Omental fat pad (tissue), 4 donors: ENCODE results near the gene CSMD2. TPM values are rescaled to one million over a fixed set of nuclear protein-coding genes. Genes with fewer than 3 reads are reported as not detected.

Experiments
- ATAC-seq: fragments of 150-250 bp; one replicate; pipeline ENCODE4 v1.9.1; 2016; ENCODE audit warnings: mild to moderate bottlenecking, moderate library complexity; ENCODE audit not compliant: low FRiP score
- DNase-seq: peaks from one replicate; pipeline ENCODE4 v3.0.0-alpha.2; 2019; ENCODE audit warnings: low spot score
- total RNA-seq, 4 donors: library from RNA; depleted of rRNA; stranded (reverse); fragments of >200 nt; gene quantifications; one replicate each; pipeline ENCODE4 v1.1.0, GENCODE V29; 2016
- TF ChIP-seq, protein P1 (sequence below), 3 donors: fragments of 450-650 bp; IDR thresholded peaks; one replicate each; pipeline ENCODE4 v1.5.1; 2016 to 2017; ENCODE audit warnings: antibody characterized with exemption in 3 of 3, mild to moderate bottlenecking in 3 of 3, moderate library complexity in 2 of 3

The CSMD2 gene
- total RNA-seq, 4 donors from 2014 or later: 0.19 to 3.8 (median 0.60) TPM; not detected in 1

DNA sequence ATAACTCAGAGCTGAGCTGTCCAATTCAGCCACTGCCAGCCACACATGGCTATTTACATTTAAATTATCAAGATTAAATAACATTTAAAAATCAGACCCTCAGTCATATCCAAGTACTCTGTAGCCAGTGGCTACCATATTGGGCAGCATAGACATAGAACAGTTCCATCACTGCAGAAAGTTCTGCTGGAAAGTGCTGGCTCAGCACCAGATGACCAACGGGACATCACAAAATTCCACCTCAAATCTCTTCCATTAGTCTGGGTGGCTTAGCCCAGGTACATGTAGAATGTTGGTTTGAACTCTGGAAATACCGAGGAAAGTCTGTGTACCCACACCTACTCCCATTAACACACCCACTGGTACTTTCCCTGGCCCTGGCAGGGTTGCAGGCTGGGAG is 563.3 kb downstream of the CSMD2 start:
- DNase-seq: no peak
- no peak for ATAC-seq
- TF ChIP-seq, protein P1, sequence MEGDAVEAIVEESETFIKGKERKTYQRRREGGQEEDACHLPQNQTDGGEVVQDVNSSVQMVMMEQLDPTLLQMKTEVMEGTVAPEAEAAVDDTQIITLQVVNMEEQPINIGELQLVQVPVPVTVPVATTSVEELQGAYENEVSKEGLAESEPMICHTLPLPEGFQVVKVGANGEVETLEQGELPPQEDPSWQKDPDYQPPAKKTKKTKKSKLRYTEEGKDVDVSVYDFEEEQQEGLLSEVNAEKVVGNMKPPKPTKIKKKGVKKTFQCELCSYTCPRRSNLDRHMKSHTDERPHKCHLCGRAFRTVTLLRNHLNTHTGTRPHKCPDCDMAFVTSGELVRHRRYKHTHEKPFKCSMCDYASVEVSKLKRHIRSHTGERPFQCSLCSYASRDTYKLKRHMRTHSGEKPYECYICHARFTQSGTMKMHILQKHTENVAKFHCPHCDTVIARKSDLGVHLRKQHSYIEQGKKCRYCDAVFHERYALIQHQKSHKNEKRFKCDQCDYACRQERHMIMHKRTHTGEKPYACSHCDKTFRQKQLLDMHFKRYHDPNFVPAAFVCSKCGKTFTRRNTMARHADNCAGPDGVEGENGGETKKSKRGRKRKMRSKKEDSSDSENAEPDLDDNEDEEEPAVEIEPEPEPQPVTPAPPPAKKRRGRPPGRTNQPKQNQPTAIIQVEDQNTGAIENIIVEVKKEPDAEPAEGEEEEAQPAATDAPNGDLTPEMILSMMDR (IDR thresholded peaks at IDR 0.05): no peak

DNA sequence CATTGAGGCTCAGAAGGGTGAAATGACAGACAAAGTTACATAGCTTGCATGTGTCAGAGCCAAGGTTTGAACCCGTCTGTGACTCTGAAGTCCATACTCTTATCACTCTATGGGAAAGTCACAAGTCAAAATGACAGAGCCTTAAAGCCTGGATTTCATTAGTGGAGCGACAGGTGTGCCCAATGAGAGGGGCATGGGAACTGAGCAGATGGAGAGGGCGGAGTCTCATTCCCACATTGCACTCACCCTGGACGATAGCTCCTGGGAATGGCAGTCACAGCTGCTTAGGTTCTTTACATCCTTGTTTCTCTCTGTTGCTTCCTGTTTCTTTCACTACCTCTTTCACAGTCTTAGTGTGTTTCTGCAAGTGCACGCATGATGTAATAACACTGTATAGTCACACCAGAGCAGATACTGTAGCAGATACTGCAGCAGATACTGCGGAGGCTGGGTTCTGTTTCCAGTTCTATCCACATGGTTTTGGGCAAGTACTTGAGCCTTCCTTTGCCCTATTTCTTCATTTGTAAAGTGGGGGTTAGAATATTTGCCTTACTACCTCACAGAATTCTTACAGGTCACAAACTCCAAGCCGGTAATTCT is 565.4 kb downstream of the CSMD2 start:
- TF ChIP-seq, protein P1 (IDR thresholded peaks at IDR 0.05): no peak
- DNase-seq (no peak), ATAC-seq (no peak)

DNA sequence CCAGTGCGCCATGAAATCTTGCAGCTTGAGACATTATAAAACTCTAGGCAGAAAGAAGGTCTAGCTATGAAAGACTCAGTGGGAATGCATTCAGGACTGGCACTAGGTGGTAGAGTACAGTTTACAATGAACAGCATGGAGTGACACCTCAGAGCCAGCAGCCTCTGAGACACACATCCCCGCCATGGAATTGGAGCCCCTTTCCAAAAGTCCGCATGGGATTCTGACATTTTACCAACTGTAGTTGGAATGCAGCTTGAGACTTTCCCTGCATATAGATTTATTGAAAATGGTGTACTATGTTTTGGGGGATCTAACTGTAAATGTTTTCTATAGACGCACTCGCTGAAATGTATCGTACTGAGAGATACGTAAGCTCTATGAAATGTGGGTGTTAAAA is 576.3 kb downstream of the CSMD2 start:
- TF ChIP-seq, protein P1 (IDR thresholded peaks at IDR 0.05): no peak
- ATAC-seq (no peak), DNase-seq (no peak)

DNA sequence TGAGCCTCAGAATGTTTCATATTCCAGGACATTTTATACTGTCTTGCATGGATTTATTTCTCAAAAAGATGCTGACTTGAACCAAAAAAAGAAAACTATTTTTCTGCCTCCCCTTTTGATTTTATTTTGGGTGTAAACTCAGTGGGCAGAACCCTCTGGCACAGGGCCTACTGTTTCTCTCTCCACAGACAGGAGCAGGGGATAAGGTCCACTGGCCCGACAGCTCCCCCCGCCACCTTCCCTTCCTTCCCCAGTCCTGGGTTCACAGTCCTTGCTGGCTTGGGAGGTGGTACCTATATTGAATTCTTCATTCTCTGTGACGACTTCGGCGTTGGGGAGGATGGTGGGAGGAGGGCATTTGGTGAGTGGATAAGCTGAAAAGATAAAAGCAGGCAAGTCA is 578.2 kb downstream of the CSMD2 start:
- no peak for ATAC-seq
- TF ChIP-seq, protein P1 (IDR thresholded peaks at IDR 0.05): no peak
- DNase-seq: no peak

DNA sequence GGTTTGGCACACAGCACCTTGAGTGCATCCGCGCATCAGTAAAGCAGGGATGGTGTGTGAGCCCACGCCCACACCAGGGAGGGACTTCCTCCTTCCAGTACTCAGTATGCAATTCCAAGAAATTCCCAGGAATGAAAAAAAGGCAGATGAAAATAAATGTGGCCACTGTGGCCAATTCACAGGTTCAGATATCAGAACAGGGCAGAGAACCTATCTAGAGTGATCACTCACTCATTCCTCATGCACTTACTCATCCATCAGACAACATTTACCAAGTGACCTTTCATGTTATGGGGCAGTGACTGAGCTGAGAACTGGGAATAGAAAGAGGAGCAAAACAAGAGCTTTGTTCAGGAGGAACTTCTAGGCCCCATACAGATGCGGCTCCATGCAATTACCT is 578.9 kb downstream of the CSMD2 start:
- ATAC-seq (no peak), DNase-seq (no peak)
- TF ChIP-seq, protein P1 (IDR thresholded peaks at IDR 0.05): no peak

DNA sequence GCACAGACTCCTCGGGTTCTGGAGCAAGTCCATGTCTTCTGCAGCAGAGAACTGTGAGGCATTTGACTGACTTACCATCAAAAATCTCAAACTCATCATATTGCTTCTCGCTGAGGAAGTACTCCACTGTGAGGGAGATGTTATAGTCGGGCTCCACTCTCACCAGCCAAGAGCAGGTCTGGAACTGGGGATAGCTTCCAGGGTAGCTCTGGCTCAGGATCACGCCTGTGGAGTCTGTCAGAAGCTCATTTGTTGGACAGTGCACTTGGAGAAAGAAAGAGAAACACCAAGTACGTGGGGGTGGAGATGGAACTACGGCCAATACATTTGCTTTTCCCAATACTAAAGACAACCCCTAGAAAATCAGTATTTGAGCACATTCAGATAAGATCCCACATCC is 581.5 kb downstream of the CSMD2 start:
- ATAC-seq: no peak
- no peak for DNase-seq
- TF ChIP-seq, protein P1 (IDR thresholded peaks at IDR 0.05): no peak
